Measurements from ENCODE around the gene GNG10.
A peak's percentile ranks its signal among the peaks of the same experiment; 100 is the strongest.

Gene GNG10

GRCh38 chr9:111630182-111630963 lies 31.0 kb upstream of the GNG10 start:
- Histone ChIP-seq H3K4me2 (ENCODE audit: low read length) (peak overlapping the region; percentile 89), H2AK5ac (ENCODE audit: low read length) (no peak overlapping the region), H3K23ac (ENCODE audit: low read length) (no peak overlapping the region), H3K4me3 (ENCODE audit: low read depth, low read length) (peak overlapping the region; percentile 80), H3K79me1 (ENCODE audit: low read length) (peaks cover 8% of the 10 kb centered on the region), H4K91ac (ENCODE audit: low read depth, low read length) (peak overlapping the region; percentile 13), H2BK12ac (ENCODE audit: low read length) (no peak overlapping the region), H4K12ac (ENCODE audit: low read depth, low read length) (peak overlapping the region; percentile 40), H2AFZ (ENCODE audit: insufficient read depth, low read length, poor library complexity) (peak overlapping the region; percentile 89), H3K14ac (ENCODE audit: low read length) (no peak overlapping the region), H3K36me3 (ENCODE audit: control insufficient read depth in 1 of 2, insufficient read depth in 2 of 2, low read length in 2 of 2) (no peaks in the 10 kb centered on the region), H3K18ac (ENCODE audit: low read length) (no peak overlapping the region), H3K9ac (ENCODE audit: low read length) (peak overlapping the region; percentile 78), H3K4me1 (ENCODE audit: control insufficient read depth in 1 of 2, insufficient read depth in 2 of 2, low read length in 2 of 2) (peaks cover 0 to 3% of the 10 kb centered on the region in 2 experiments), H2BK120ac (ENCODE audit: insufficient read depth, low read length, poor library complexity) (no peak overlapping the region), H3K4ac (ENCODE audit: low read depth, low read length) (no peak overlapping the region), H3K27me3 (ENCODE audit: insufficient read depth, low read length) (no peaks in the 10 kb centered on the region), H3K79me2 (ENCODE audit: control insufficient read depth, insufficient read depth, low read length, poor library complexity) (peaks cover 8% of the 10 kb centered on the region), H3K9me3 (ENCODE audit: insufficient read depth, low read depth, low read length) (no peaks in the 10 kb centered on the region), H3K27ac (ENCODE audit: low read depth, low read length) (no peak overlapping the region), H2BK5ac (ENCODE audit: low read depth, low read length, poor library complexity) (no peak overlapping the region), H4K8ac (ENCODE audit: low read depth, low read length) (peak overlapping the region; percentile 91)
- no peak for DNase-seq
- WGBS (ENCODE audit: extremely low coverage, insufficient coverage, insufficient read length) = no CpG with 5 or more reads among the region's 17 CpGs

- no CpG with 5 or more reads among the region's 14 CpGs for WGBS (ENCODE audit: extremely low coverage, insufficient coverage, insufficient read length)
- H3K14ac ChIP-seq (ENCODE audit: low read length) = no peak overlapping the region
- no peak overlapping the region for H3K27ac ChIP-seq (ENCODE audit: low read depth, low read length)
- no peaks in the 10 kb centered on the region for H3K9me3 ChIP-seq (ENCODE audit: insufficient read depth, low read depth, low read length)
- no peak overlapping the region for H3K18ac ChIP-seq (ENCODE audit: low read length)
- H3K4ac ChIP-seq (ENCODE audit: low read depth, low read length) = no peak overlapping the region
- peaks cover 8% of the 10 kb centered on the region for H3K79me2 ChIP-seq (ENCODE audit: control insufficient read depth, insufficient read depth, low read length, poor library complexity)
- no peak for DNase-seq
- H3K79me1 ChIP-seq (ENCODE audit: low read length) = peaks cover 8% of the 10 kb centered on the region
- H4K8ac ChIP-seq (ENCODE audit: low read depth, low read length) = peak overlapping the region; percentile 91
- peak overlapping the region; percentile 89 for H2AFZ ChIP-seq (ENCODE audit: insufficient read depth, low read length, poor library complexity)
- H3K4me3 ChIP-seq (ENCODE audit: low read depth, low read length) = peak overlapping the region; percentile 80
- H3K4me2 ChIP-seq (ENCODE audit: low read length) = peak overlapping the region; percentile 89
- H3K23ac ChIP-seq (ENCODE audit: low read length) = no peak overlapping the region
- no peak overlapping the region for H2BK5ac ChIP-seq (ENCODE audit: low read depth, low read length, poor library complexity)
- H3K4me1 ChIP-seq (ENCODE audit: control insufficient read depth in 1 of 2, insufficient read depth in 2 of 2, low read length in 2 of 2) = peaks cover 0 to 3% of the 10 kb centered on the region in 2 experiments
- H2BK12ac ChIP-seq (ENCODE audit: low read length) = no peak overlapping the region
- H3K27me3 ChIP-seq (ENCODE audit: insufficient read depth, low read length) = no peaks in the 10 kb centered on the region
- peak overlapping the region; percentile 40 for H4K12ac ChIP-seq (ENCODE audit: low read depth, low read length)
- peak overlapping the region; percentile 78 for H3K9ac ChIP-seq (ENCODE audit: low read length)
- peak overlapping the region; percentile 13 for H4K91ac ChIP-seq (ENCODE audit: low read depth, low read length)
- no peak overlapping the region for H2AK5ac ChIP-seq (ENCODE audit: low read length)
- H2BK120ac ChIP-seq (ENCODE audit: insufficient read depth, low read length, poor library complexity) = no peak overlapping the region
- no peaks in the 10 kb centered on the region for H3K36me3 ChIP-seq (ENCODE audit: control insufficient read depth in 1 of 2, insufficient read depth in 2 of 2, low read length in 2 of 2)
Observed at GRCh38 chr9:111630964-111631213, 30.5 kb upstream of the GNG10 start.

- Histone ChIP-seq H3K23ac (ENCODE audit: low read length) (no peak within 1 kb of the TSS), H3K4me1 (ENCODE audit: control insufficient read depth in 1 of 2, insufficient read depth in 2 of 2, low read length in 2 of 2) (peaks cover 0 to 3% of the 10 kb centered on the region in 2 experiments), H3K4ac (ENCODE audit: low read depth, low read length) (peak within 1 kb of the TSS; percentile 93), H3K9me3 (ENCODE audit: insufficient read depth, low read depth, low read length) (no peaks in the 10 kb centered on the region), H3K79me2 (ENCODE audit: control insufficient read depth, insufficient read depth, low read length, poor library complexity) (peaks cover 8% of the 10 kb centered on the region), H2BK5ac (ENCODE audit: low read depth, low read length, poor library complexity) (peak within 1 kb of the TSS; percentile 71), H3K14ac (ENCODE audit: low read length) (peak within 1 kb of the TSS; percentile 96), H2AFZ (ENCODE audit: insufficient read depth, low read length, poor library complexity) (peak within 1 kb of the TSS; percentile 89), H4K12ac (ENCODE audit: low read depth, low read length) (peak within 1 kb of the TSS; percentile 95), H3K4me3 (ENCODE audit: low read depth, low read length) (peak within 1 kb of the TSS; percentile 96), H3K9ac (ENCODE audit: low read length) (peak within 1 kb of the TSS; percentile 95), H3K27me3 (ENCODE audit: insufficient read depth, low read length) (no peaks in the 10 kb centered on the region), H3K18ac (ENCODE audit: low read length) (peak within 1 kb of the TSS; percentile 88), H2BK12ac (ENCODE audit: low read length) (no peak within 1 kb of the TSS), H3K27ac (ENCODE audit: low read depth, low read length) (peak within 1 kb of the TSS; percentile 52), H4K91ac (ENCODE audit: low read depth, low read length) (peak within 1 kb of the TSS; percentile 82), H3K4me2 (ENCODE audit: low read length) (peak within 1 kb of the TSS; percentile 89), H3K79me1 (ENCODE audit: low read length) (peaks cover 8% of the 10 kb centered on the region), H4K8ac (ENCODE audit: low read depth, low read length) (peak within 1 kb of the TSS; percentile 95), H2AK5ac (ENCODE audit: low read length) (peak within 1 kb of the TSS; percentile 96), H2BK120ac (ENCODE audit: insufficient read depth, low read length, poor library complexity) (peak within 1 kb of the TSS; percentile 78), H3K36me3 (ENCODE audit: control insufficient read depth in 1 of 2, insufficient read depth in 2 of 2, low read length in 2 of 2) (no peaks in the 10 kb centered on the region)
- DNase-seq = peak; percentile 99
- WGBS (ENCODE audit: extremely low coverage, insufficient coverage, insufficient read length) = no CpG with 5 or more reads among the region's 79 CpGs
Observed at GRCh38 chr9:111631214-111631971, 30.0 kb upstream of the GNG10 start, which contains the start of gene DNAJC25. Gene DNAJC25 (plus strand): TSS chr9:111631334. CDS start chr9:111631408, 74 bp downstream.

DNA sequence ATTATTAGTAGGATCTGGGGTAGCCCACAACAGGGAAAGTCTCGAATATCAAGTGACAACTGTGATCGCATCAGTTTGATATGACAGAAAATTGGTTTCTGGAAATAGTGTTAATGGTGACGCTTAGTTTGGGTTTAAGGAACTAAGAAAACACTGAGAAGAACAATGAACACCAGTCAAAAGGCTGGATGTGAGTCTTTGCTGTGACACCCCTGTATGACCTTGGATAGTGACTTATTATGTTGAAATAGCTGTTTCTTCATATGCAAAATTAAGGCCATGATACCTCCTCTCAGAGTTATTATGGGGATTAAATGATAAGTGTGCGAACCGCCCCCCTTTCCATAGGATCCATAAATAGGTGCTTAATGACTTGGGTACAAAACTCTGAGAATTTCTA lies 29.3 kb upstream of the GNG10 start:
- no CpG with 5 or more reads among the region's 5 CpGs for WGBS (ENCODE audit: extremely low coverage, insufficient coverage, insufficient read length)
- Histone ChIP-seq H3K23ac (ENCODE audit: low read length) (no peak overlapping the region), H2BK5ac (ENCODE audit: low read depth, low read length, poor library complexity) (no peak overlapping the region)

More for the DNA sequence above, 29.3 kb upstream of the GNG10 start:
- H3K4ac ChIP-seq (ENCODE audit: low read depth, low read length) = peak overlapping the region; percentile 93
- peak overlapping the region; percentile 96 for H3K4me3 ChIP-seq (ENCODE audit: low read depth, low read length)
- H2AK5ac ChIP-seq (ENCODE audit: low read length) = no peak overlapping the region
- no peaks in the 10 kb centered on the region for H3K9me3 ChIP-seq (ENCODE audit: insufficient read depth, low read depth, low read length)
- H2BK12ac ChIP-seq (ENCODE audit: low read length) = no peak overlapping the region
- peak overlapping the region; percentile 75 for H3K4me2 ChIP-seq (ENCODE audit: low read length)
- H4K12ac ChIP-seq (ENCODE audit: low read depth, low read length) = no peak overlapping the region
- peaks cover 0 to 5% of the 10 kb centered on the region in 2 experiments for H3K4me1 ChIP-seq (ENCODE audit: control insufficient read depth in 1 of 2, insufficient read depth in 2 of 2, low read length in 2 of 2)
- no peak overlapping the region for H3K18ac ChIP-seq (ENCODE audit: low read length)
- peaks cover 8% of the 10 kb centered on the region for H3K79me1 ChIP-seq (ENCODE audit: low read length)
- peak in 1 of 2 donors; percentile 14 for DNase-seq
- peaks cover 8% of the 10 kb centered on the region for H3K79me2 ChIP-seq (ENCODE audit: control insufficient read depth, insufficient read depth, low read length, poor library complexity)
- H3K9ac ChIP-seq (ENCODE audit: low read length) = peak overlapping the region; percentile 95
- H3K27ac ChIP-seq (ENCODE audit: low read depth, low read length) = no peak overlapping the region
- H4K8ac ChIP-seq (ENCODE audit: low read depth, low read length) = no peak overlapping the region
- no peak overlapping the region for H2BK120ac ChIP-seq (ENCODE audit: insufficient read depth, low read length, poor library complexity)
- no peak overlapping the region for H4K91ac ChIP-seq (ENCODE audit: low read depth, low read length)
- no peak overlapping the region for H2AFZ ChIP-seq (ENCODE audit: insufficient read depth, low read length, poor library complexity)
- no peaks in the 10 kb centered on the region for H3K27me3 ChIP-seq (ENCODE audit: insufficient read depth, low read length)
- no peak overlapping the region for H3K14ac ChIP-seq (ENCODE audit: low read length)
- no peaks in the 10 kb centered on the region for H3K36me3 ChIP-seq (ENCODE audit: control insufficient read depth in 1 of 2, insufficient read depth in 2 of 2, low read length in 2 of 2)

All from trophoblast cell (in vitro differentiated cells and primary cell).